Panc1 (cell line): ENCODE results near the gene CHAF1A. TPM values are rescaled to one million over a fixed set of nuclear protein-coding genes. Genes with fewer than 3 reads are reported as not detected.
A peak's percentile ranks its signal among the peaks of the same experiment; 100 is the strongest.

Experiments
- ATAC-seq: fragments of 200-7000 bp; cut with Tn5 transposase; 2 replicates; pipeline ENCODE4 v1.9.1; 2020; ENCODE audit warnings: mild to moderate bottlenecking, moderate library complexity
- BruUV-seq: library from RNA; stranded (reverse); fragments of 400-500 nt; replicated peaks from 2 replicates; lab custom pipeline; 2021; lab: Mats Ljungman, UMichigan
- CTCF ChIA-PET: fragments of 300-600 bp; sonication (Branson Sonifier 250); formaldehyde crosslinking; loops from one replicate; lab custom pipeline; 2022; ENCODE audit warnings: antibody characterized with exemption; lab: Charles Lee
- POLR2A ChIA-PET: fragments of 300-600 bp; sonication (Branson Sonifier 250); formaldehyde crosslinking; loops from one replicate; lab custom pipeline; 2022; ENCODE audit warnings: antibody characterized with exemption; lab: Charles Lee
- DNase-seq: peaks from one replicate; pipeline ENCODE4 v3.0.0-alpha.2; 2010; ENCODE audit warnings: low read depth, low spot score
- H3K27ac ChIP-seq: 2 replicates; pipeline ENCODE4 v1.5.1; 2011; ENCODE audit warnings: mild to moderate bottlenecking, low read length, inconsistent platforms
- H3K27me3 ChIP-seq: fragments of 200-500 bp; sonication (Bioruptor generic); 2 replicates; pipeline ENCODE4 v1.6.0; 2014; ENCODE audit warnings: low read length, inconsistent platforms; ENCODE audit not compliant: control insufficient read depth, insufficient read depth
- H3K36me3 ChIP-seq: fragments of 200-500 bp; sonication (Bioruptor generic); 2 replicates; pipeline ENCODE4 v1.5.1; 2014; ENCODE audit warnings: inconsistent platforms, mild to moderate bottlenecking, low read length, moderate library complexity; ENCODE audit not compliant: control insufficient read depth, insufficient read depth
- H3K4me1 ChIP-seq: 2 replicates; pipeline ENCODE4 v1.5.1; 2011; ENCODE audit warnings: inconsistent platforms, mild to moderate bottlenecking, low read length, moderate library complexity; ENCODE audit not compliant: control insufficient read depth, insufficient read depth
- H3K4me3 ChIP-seq, 2 experiments: 2 replicates each; pipeline ENCODE4 v1.5.1; 2011 to 2012; ENCODE audit warnings: low read depth in 2 of 2, low read length in 2 of 2, mild to moderate bottlenecking in 2 of 2, inconsistent platforms in 1 of 2, moderate library complexity in 1 of 2
- H3K9me3 ChIP-seq: fragments of 200-500 bp; sonication (Bioruptor generic); 2 replicates; pipeline ENCODE4 v1.5.1; 2014; ENCODE audit warnings: low read depth, mild to moderate bottlenecking, inconsistent platforms, low read length, moderate library complexity; ENCODE audit not compliant: control insufficient read depth, insufficient read depth
- POLR2AphosphoS5 ChIP-seq: IDR thresholded peaks from 2 replicates; pipeline ENCODE4 v1.6.1; 2012; ENCODE audit warnings: mild to moderate bottlenecking, low read depth, low read length, moderate library complexity
- SIN3A ChIP-seq: IDR thresholded peaks from 2 replicates; pipeline ENCODE4 v1.6.1; 2012; ENCODE audit warnings: low read depth, mild to moderate bottlenecking, low read length, moderate library complexity, borderline replicate concordance; ENCODE audit not compliant: insufficient read depth
- TCF7L2 ChIP-seq: IDR thresholded peaks from 2 replicates; pipeline ENCODE4 v1.6.1; 2011; ENCODE audit warnings: mild to moderate bottlenecking, low read depth, low read length, inconsistent platforms
- in situ Hi-C: cut with HindIII; loops from 2 replicates; pipeline ENCODE4 v1.10.0; 2016; ENCODE audit warnings: low sequenced_read_pairs, low pct_unique_long_range_greater_than_20kb
- intact Hi-C: fragments of 100-400 bp; cut with micrococcal nuclease; formaldehyde crosslinking; loops from one replicate; pipeline ENCODE4 v1.10.0; 2022; ENCODE audit not compliant: unreplicated experiment
- total RNA-seq: library from RNA; stranded (reverse); gene quantifications from one replicate; pipeline ENCODE4 v1.2.1, GENCODE V29; 2021; ENCODE audit not compliant: unreplicated experiment
- TF ChIP-seq, protein P1 (sequence below), 2 experiments: IDR thresholded peaks; 2 replicates each; pipeline ENCODE4 v1.6.1; 2011 to 2012; ENCODE audit warnings: low read depth in 2 of 2, control low read depth in 1 of 2, low read length in 1 of 2, mild to moderate bottlenecking in 1 of 2, moderate library complexity in 1 of 2; ENCODE audit not compliant: insufficient read depth in 1 of 2
- TF ChIP-seq, protein P2 (sequence below): fragments of 450-650 bp; IDR thresholded peaks from 2 replicates; pipeline ENCODE4 v1.5.1; 2017; ENCODE audit warnings: mild to moderate bottlenecking

CHAF1A gene
- total RNA-seq, 1 experiment from 2014 or later: 45.4 TPM

DNA sequence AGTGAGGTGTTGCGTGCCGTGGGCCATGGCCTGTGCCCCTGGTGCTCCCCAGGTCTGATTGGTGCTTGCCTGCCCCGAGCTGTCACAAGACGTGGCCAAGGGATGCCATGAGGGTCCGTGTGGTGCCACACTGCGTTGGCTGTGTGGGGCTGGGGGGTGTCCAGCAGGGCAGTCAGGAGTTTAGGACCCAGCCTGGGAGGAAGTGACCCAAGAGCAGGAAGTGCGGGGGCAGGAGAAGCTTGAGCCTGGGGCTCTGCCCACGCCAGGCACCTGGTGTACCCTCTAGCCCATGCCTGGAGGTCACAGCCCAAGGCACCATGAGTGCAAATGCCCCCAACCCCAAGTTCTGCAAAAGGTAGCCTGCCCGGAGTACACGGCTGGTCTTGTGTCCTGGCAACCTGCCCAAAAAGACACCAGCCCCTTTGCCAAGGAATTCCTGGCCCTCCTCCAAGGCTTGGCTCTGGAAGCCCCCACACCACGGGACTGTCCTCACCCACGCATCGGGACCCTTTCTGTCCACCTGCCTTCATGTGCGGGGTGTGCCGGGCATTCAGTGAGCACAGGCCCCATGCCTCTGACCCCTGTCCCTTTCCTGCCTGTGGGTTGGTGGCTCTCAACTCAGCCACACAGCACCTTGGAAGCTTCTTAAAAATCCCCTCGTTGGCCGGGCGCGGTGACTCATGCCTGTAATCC, 34.2 kb upstream of the CHAF1A start:
- ChIA-PET POLR2A (interaction anchor here (0.7 kb wide), 1 partner anchor 9 kb away, joined by 4 read pairs; no protein-coding TSS in a partner anchor), CTCF (no interaction called here)
- no peak for ATAC-seq
- no peaks in the 10 kb centered on the region for H3K9me3 ChIP-seq
- in situ Hi-C loops (no loop called here), intact Hi-C loops (loop anchor here (5.0 kb wide), 1 partner anchor 34 kb away; the partner anchor contains the start of genes CHAF1A and SH3GL1)
- H3K27me3 ChIP-seq: no peaks in the 10 kb centered on the region
- TF ChIP-seq TCF7L2: no peak
- no peak for TF ChIP-seq POLR2AphosphoS5
- TF ChIP-seq, protein P1, sequence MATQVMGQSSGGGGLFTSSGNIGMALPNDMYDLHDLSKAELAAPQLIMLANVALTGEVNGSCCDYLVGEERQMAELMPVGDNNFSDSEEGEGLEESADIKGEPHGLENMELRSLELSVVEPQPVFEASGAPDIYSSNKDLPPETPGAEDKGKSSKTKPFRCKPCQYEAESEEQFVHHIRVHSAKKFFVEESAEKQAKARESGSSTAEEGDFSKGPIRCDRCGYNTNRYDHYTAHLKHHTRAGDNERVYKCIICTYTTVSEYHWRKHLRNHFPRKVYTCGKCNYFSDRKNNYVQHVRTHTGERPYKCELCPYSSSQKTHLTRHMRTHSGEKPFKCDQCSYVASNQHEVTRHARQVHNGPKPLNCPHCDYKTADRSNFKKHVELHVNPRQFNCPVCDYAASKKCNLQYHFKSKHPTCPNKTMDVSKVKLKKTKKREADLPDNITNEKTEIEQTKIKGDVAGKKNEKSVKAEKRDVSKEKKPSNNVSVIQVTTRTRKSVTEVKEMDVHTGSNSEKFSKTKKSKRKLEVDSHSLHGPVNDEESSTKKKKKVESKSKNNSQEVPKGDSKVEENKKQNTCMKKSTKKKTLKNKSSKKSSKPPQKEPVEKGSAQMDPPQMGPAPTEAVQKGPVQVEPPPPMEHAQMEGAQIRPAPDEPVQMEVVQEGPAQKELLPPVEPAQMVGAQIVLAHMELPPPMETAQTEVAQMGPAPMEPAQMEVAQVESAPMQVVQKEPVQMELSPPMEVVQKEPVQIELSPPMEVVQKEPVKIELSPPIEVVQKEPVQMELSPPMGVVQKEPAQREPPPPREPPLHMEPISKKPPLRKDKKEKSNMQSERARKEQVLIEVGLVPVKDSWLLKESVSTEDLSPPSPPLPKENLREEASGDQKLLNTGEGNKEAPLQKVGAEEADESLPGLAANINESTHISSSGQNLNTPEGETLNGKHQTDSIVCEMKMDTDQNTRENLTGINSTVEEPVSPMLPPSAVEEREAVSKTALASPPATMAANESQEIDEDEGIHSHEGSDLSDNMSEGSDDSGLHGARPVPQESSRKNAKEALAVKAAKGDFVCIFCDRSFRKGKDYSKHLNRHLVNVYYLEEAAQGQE (IDR thresholded peaks at IDR 0.05; ENCODE audit: insufficient read depth in 1 of 2, low read depth in 2 of 2, low read length in 1 of 2): no peak
- TF ChIP-seq, protein P2, sequence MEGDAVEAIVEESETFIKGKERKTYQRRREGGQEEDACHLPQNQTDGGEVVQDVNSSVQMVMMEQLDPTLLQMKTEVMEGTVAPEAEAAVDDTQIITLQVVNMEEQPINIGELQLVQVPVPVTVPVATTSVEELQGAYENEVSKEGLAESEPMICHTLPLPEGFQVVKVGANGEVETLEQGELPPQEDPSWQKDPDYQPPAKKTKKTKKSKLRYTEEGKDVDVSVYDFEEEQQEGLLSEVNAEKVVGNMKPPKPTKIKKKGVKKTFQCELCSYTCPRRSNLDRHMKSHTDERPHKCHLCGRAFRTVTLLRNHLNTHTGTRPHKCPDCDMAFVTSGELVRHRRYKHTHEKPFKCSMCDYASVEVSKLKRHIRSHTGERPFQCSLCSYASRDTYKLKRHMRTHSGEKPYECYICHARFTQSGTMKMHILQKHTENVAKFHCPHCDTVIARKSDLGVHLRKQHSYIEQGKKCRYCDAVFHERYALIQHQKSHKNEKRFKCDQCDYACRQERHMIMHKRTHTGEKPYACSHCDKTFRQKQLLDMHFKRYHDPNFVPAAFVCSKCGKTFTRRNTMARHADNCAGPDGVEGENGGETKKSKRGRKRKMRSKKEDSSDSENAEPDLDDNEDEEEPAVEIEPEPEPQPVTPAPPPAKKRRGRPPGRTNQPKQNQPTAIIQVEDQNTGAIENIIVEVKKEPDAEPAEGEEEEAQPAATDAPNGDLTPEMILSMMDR: no peak
- no peak for TF ChIP-seq SIN3A
- H3K36me3 ChIP-seq: no peaks in the 10 kb centered on the region
- H3K27ac ChIP-seq: peak overlapping the region; percentile 44
- H3K4me1 ChIP-seq: peaks cover 51% of the 10 kb centered on the region
- no peak for DNase-seq
- H3K4me3 ChIP-seq: no peak overlapping the region
- BruUV-seq: no TSS peak

DNA sequence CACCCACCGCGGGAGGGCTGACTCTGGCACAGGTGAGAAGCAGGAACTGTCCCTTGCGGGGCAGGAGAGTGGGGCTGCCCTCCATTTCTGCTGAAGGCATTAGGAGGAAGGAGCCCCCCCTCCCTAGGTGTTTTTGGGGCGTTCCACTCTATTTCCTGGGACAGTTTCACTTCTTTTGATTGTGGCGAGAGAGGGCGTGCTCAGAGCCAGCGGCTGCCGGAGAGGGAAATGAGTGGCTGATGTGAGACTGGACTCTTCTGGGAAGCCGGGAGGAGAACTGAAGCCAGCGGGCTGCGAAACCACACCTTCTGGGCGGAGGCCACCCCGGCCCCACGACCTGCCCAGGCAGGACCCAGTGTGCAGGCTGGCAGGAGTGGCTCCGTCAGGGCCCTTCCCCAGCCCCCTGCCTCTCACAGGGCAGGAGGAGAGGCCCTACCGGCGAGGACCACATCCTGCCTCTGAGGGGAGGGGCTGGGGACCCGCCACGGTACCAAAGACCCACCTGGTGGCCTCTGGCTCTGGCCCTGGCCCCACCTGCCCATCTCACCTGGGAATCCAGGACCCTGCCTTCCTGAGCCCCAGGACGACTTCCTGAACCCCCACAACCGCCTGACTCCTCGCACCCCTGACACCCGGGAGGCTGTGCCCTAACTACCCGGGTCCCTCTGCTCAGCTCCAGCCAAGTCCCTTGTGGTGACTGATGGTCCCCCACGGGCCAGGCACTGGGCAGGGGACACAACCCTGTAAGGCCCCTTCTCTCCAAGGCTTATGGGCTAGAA, 33.1 kb upstream of the CHAF1A start:
- BruUV-seq: no TSS peak
- DNase-seq (no peak), ATAC-seq (peak; percentile 37)
- peak overlapping the region; percentile 92 for H3K27ac ChIP-seq
- POLR2A ChIA-PET: interaction anchor here (0.7 kb wide), 1 partner anchor 10 kb away, joined by 4 read pairs; no protein-coding TSS in a partner anchor
- intact Hi-C loops (loop anchor here (5.0 kb wide), 1 partner anchor 33 kb away; the partner anchor contains the start of genes CHAF1A and SH3GL1), in situ Hi-C loops (no loop called here)
- no peaks in the 10 kb centered on the region for H3K9me3 ChIP-seq
- H3K4me1 ChIP-seq: peaks cover 62% of the 10 kb centered on the region
- CTCF ChIA-PET: no interaction called here
- H3K27me3 ChIP-seq: no peaks in the 10 kb centered on the region
- no peaks in the 10 kb centered on the region for H3K36me3 ChIP-seq
- H3K4me3 ChIP-seq: peak overlapping the region in 1 of 2 experiments; percentile 14; a peak in 1 of 4 replicates
- TF ChIP-seq, protein P1 (IDR thresholded peaks at IDR 0.05; ENCODE audit: insufficient read depth in 1 of 2, low read depth in 2 of 2, low read length in 1 of 2): no peak
- TF ChIP-seq, protein P2: no peak
- TF ChIP-seq TCF7L2 (no peak), POLR2AphosphoS5 (no peak), SIN3A (no peak)
